Measurements from ENCODE around the gene AUNIP.

AUNIP gene

DNA sequence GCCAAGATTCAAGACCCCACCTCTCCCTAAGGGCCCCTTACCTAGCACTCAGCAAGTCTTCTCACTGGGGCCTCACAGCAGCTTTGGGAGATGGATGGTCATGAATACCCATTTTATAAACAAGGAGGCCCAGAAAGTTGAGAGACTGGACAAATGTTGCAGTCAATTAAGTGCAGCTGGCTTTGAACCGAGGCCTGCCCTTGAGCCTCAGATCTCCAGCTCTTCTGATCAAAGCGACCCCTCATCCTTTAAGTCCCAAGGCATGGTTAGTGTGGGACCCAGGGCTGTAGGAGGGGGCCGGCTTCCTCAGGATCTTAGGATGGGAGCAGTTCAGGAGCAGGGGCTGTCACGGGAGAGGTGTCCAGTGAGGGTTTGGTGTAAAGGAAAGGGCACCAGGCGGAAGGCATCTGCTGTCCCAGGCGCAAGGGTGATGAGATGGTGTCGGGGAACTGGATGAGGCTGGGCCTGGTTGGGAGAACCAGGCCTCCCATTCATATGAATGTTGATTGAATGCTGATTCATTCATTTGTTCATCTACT lies 44.6 kb downstream of the AUNIP start:
- ATAC-seq (no peak), DNase-seq (ENCODE audit: low spot score in 2 of 2) (no peak)
- Mint-ChIP-seq H3K27ac (peak overlapping the region; percentile 27), H3K4me3 (no peak overlapping the region), H3K36me3 (peaks cover 2% of the 10 kb centered on the region), H3K9me3 (no peaks in the 10 kb centered on the region), H3K4me1 (peaks cover 26% of the 10 kb centered on the region)

DNA sequence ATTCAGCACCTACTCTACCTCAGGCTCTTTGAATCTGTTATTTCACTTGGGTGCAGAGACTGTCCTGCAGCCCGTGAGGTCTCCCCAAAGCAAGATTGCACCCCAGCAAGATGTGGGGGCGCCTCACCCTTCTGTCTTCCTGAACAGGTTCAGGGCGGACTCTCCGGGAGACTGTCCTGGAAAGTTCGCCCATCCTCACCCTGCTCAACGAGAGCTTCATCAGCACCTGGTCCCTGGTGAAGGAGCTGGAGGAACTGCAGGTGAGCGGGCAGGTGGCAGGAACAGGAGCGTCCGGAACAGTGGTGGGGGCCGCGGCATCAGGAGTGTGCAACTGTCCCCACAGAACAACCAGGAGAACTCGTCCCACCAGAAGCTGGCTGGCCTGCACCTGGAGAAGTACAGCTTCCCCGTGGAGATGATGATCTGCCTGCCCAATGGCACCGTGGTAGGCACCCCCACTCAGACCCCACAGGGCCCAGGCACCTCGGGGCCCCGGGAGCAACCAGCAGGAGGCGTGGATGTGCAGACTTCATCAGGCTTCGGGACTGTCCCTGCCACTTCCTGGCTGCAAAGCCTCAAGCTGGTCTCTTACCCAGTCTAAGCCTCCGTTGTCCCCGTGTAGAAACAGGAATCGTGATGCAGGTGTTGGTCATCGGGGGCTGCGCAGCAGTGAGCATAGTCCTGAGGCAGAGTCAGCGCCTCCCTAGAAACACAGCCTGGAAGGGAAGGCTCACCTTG lies 45.4 kb downstream of the AUNIP start:
- no peak for ATAC-seq
- Mint-ChIP-seq H3K27ac (peak overlapping the region; percentile 27), H3K36me3 (peaks cover 3% of the 10 kb centered on the region)

DNA sequence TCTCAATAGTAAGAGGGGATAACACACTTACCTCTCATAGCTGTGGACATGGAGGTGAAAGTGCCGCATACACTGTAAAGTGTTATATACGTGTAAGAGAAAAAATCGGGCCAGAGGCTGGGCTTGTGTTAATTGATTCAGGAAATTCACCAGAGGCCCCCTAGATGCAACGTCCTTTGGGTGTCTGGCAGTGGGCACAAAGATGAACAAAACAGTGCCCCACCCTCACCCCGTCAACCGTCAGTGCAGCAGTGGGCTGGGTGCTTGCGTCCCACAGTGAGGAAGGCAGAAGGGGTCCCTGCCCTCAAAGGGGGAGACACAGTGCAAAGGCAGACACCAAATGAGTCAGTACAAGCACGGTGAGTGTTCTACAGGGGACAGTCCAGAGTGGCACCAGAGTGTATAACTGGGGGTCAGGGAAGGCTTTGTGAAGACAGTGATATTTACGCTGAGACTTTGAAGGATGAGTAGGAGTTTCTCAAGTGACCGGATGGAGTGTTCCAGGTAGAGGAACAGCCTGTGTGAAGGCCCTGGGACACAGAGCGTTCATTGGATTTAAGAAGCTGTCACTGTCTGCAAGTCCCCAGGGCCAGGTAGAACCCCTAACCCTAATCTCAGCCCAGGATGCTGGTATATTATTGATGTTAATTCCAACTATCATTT lies 46.1 kb downstream of the AUNIP start:
- H3K36me3 Mint-ChIP-seq: peaks cover 5% of the 10 kb centered on the region

More for the DNA sequence above, 45.4 kb downstream of the AUNIP start:
- Mint-ChIP-seq H3K4me1 (peaks cover 21% of the 10 kb centered on the region), H3K9me3 (no peaks in the 10 kb centered on the region), H3K4me3 (no peak overlapping the region)
- DNase-seq (ENCODE audit: low spot score in 2 of 2): no peak

DNA sequence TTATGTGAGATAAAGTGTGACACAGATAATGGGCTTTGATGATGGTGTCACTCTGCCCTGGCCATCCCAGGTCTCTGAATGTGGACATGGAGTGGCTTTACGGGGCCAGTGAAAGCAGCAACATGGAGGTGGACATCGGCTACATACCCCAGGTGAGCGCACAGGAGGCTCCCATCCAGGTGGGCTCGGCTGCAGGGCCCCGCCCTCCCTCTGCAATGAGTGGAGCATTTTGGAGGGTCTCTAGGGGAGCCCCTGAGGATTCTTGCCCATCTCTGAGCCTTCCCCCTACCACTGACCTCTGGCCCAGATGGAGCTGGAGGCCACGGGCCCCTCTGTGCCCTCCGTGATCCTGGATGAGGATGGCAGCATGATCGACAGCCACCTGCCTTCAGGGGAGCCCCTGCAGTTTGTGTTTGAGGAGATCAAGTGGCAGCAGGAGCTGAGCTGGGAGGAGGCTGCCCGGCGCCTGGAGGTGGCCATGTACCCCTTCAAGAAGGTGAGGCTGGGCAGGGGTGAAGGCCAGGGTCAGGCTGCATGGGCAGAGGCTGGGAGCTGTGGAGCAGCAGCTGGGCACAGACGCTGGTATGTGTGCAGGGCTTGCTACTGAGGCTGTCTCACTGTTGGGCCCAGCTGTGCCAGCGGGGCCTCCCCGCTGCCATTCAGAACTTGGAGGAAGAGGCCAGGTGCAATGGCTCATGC lies 47.7 kb downstream of the AUNIP start:
- Mint-ChIP-seq H3K36me3 (peaks cover 5% of the 10 kb centered on the region), H3K4me3 (no peak overlapping the region), H3K4me1 (peaks cover 12% of the 10 kb centered on the region), H3K9me3 (no peaks in the 10 kb centered on the region), H3K27ac (no peak overlapping the region)
- ATAC-seq (no peak), DNase-seq (ENCODE audit: low spot score in 2 of 2) (no peak)

More for the DNA sequence above, 46.1 kb downstream of the AUNIP start:
- peaks cover 14% of the 10 kb centered on the region for H3K4me1 Mint-ChIP-seq
- no peak overlapping the region for H3K4me3 Mint-ChIP-seq
- H3K27ac Mint-ChIP-seq: peak overlapping the region; percentile 67
- no peak for DNase-seq (ENCODE audit: low spot score in 2 of 2)
- no peak for ATAC-seq
- H3K9me3 Mint-ChIP-seq: no peaks in the 10 kb centered on the region

DNA sequence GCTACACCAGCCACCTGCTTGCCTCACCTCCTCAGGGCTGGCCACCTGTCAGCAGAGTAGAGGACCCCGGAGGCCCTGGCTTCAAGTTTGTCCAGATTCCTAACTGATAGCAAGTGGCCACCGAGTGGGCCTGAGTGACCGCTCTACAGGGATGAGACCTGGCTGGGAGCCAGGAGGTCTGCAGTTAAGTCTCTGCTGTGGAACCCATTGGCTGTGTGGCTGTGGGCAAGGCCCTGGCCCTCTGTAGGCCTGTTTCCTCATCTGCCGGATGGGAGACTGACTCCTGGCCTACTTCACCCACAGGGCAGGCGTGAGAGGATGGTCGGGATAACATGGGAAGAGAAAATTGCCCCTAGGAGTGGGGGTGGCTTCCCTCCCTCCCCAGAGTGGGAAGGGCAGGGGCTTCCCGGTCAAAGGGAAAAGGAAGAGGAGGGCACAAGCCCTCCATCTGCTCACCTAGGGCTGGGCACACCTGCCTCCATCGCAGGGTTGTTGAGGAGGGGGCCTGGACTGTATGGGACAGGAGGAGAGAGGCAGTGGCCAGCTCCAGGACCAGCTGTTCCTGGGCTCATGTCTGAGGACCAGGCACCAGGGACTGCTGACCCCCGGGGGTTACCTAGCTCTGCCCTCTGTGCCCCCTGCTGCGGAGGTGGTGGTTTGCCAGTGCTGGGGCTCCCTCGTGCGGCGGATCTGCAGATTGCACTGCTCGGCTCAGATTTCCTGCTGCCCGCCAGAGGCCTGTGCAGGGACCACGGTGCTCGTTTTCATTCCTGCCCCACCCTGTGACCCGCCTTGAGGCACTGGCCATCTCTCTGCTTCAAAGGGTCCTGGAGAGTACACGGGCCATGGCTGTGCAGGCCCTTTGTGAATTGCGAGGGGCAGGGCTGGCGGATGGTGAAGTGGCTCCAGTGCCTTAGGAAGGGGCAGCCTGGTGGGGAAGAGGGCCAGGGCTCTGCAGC lies 48.6 kb downstream of the AUNIP start:
- Mint-ChIP-seq H3K9me3 (no peaks in the 10 kb centered on the region), H3K4me1 (peaks cover 17% of the 10 kb centered on the region), H3K36me3 (peaks cover 5% of the 10 kb centered on the region), H3K4me3 (no peak overlapping the region), H3K27ac (no peak overlapping the region)
- DNase-seq (ENCODE audit: low spot score in 2 of 2) (peak; percentile 85 to 92), ATAC-seq (peak; percentile 73)

DNA sequence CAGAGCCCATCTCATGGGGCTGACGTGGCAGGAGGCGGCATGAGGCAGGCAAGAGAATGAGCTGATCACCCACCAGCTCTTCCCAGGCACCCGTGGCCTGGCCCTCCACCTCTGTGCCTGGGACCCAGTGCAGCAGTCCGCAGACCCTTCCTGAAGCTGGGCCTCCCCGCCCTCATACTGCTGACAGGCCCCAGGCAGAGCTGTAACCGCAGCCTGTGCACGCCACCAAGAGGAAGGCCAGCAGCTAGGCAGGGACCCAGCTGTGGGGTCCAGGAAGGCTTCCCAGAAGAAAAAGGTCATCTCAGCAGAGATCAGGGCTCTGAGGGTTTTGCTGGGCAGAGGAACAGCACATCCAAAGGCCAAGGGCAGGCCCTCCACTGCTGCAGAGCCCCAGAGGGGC lies 49.3 kb downstream of the AUNIP start:
- H3K9me3 Mint-ChIP-seq: no peaks in the 10 kb centered on the region
- no peak overlapping the region for H3K4me3 Mint-ChIP-seq
- no peak for ATAC-seq
- H3K27ac Mint-ChIP-seq: no peak overlapping the region
- H3K36me3 Mint-ChIP-seq: peaks cover 5% of the 10 kb centered on the region
- peaks cover 21% of the 10 kb centered on the region for H3K4me1 Mint-ChIP-seq
- DNase-seq (ENCODE audit: low spot score in 2 of 2): no peak

DNA sequence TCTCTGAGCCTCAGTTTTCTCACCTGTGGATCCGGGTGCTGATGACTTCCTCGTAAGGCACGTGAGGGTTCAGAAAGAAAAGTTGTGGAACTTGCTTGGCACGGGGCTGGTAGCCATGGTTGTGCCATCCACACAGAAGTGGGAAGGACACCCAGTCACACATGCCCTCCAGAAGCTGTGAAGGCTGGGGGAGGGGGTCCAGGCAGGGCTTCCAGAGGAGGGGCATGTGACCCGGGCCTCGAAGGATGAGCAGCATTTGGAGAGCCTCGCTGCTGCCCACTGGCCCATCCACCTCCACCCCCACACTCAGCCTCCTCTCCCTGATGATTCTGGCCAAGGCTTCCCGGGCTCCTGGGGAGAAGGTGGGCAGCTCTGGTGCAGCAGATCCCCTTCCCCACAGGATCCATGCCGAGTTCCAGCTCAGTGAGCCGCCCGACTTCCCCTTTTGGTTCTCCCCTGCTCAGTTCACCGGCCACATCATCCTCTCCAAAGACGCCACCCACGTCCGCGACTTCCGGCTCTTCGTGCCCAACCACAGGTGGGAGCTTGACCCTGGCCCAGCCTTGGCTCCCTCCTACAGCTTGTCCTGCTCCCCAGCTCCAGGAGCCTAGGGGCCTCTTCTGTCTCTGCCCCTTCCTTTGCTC lies 49.9 kb downstream of the AUNIP start:
- Mint-ChIP-seq H3K4me1 (peaks cover 26% of the 10 kb centered on the region), H3K4me3 (no peak overlapping the region), H3K27ac (no peak overlapping the region), H3K36me3 (peaks cover 5% of the 10 kb centered on the region), H3K9me3 (no peaks in the 10 kb centered on the region)
- ATAC-seq (no peak), DNase-seq (ENCODE audit: low spot score in 2 of 2) (no peak)

DNA sequence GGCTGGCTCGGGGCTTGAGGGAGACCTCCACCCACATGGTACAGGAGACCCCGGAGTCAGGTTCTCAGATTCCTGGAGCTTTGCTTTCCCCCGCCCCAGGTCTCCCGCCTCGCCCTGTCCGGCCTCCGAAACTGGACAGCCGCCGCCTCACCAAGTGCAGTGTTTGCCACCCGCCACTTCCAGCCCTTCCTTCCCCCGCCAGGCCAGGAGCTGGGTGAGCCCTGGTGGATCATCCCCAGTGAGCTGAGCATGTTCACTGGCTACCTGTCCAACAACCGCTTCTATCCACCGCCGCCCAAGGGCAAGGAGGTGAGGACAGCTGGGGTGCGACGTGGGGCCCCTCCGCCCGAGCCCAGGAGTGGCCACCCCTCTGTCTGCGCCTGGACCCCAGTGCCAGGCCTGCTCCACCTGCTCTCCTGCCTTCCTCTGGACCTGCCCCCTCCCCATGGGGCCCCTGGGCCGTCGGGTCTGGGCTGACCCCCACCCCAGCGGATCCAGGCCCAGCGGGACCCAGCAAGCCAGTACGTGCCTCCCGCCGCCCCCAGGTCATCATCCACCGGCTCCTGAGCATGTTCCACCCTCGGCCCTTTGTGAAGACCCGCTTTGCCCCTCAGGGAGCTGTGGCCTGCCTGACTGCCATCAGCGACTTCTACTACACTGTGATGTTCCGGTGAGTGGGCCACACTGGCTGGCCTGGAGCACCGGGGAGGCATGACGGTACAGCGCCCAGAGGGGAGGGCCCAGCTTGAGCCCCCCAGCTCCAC lies 50.6 kb downstream of the AUNIP start:
- no peak for ATAC-seq
- Mint-ChIP-seq H3K4me3 (no peak overlapping the region), H3K27ac (no peak overlapping the region), H3K36me3 (peaks cover 5% of the 10 kb centered on the region), H3K9me3 (no peaks in the 10 kb centered on the region), H3K4me1 (peaks cover 31% of the 10 kb centered on the region)
- no peak for DNase-seq (ENCODE audit: low spot score in 2 of 2)

DNA sequence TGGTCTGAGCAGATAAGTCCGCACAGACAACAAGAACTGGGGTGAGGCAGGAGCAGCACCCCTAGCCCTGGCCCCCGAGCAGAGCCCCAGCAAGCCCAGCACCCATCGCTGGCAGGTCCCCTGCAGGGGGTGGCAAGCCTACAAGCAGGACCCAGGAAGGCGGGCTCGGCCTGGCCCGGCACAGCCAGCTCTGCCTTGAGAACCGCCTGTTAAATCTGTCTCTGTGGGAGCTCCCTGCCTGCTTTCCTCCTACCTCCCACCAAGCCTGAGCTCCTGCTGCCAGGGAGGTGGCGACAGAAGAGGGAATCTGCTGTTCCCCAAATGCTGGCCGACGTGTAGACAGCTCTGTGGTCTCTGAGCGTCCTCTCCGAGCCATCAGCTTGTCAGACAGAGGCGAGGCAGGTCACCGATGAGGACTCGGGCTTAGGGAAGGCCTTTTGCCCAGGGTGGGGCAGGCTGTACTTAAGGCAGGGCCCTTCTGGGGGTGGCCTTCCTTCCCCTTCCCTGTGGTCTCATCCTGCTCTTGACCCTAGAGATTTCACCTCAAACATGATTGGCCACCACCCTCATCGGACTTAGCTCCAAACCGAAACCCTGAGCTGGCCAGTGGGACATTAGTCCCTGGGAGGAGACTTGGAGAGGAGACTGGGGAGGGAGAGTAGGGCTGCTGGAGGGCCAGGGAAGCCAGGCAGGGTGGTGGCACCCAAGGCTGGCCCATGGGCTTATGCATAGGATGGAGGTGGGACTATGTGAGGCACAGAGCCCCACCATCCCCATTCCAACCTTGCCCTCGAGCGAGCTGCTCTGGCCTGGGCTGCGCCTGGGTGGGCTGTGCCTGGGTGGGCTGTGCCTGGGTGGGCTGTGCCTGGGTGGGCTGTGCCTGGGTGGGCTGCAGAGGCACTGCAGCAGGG lies 51.5 kb downstream of the AUNIP start:
- H3K4me1 Mint-ChIP-seq: peaks cover 34% of the 10 kb centered on the region
- no peak overlapping the region for H3K27ac Mint-ChIP-seq
- no peaks in the 10 kb centered on the region for H3K9me3 Mint-ChIP-seq
- H3K36me3 Mint-ChIP-seq: peaks cover 5% of the 10 kb centered on the region
- no peak overlapping the region for H3K4me3 Mint-ChIP-seq
- ATAC-seq (no peak), DNase-seq (ENCODE audit: low spot score in 2 of 2) (no peak)

DNA sequence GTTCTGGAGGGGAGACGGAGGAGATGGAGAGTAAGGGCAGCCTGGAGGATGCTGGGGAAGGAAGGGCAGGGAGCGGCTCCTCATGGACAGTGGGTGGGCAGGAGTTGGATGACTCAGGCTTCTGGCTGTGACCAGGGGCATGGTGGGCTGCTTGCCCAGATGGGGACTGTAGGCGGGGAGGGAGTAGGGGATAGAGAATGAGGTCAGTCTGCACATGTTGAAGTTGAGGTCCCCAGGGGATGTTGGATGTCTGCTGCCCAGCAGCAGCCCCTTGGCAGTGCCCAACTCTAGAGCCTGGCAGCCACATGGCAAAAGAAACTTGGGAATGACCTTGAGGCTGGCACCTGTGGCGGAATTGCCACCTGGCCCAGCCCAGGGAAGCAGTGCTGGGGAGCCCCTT lies 52.8 kb downstream of the AUNIP start:
- no peak overlapping the region for H3K4me3 Mint-ChIP-seq
- no peak for ATAC-seq
- no peaks in the 10 kb centered on the region for H3K9me3 Mint-ChIP-seq
- H3K27ac Mint-ChIP-seq: peak overlapping the region; percentile 83
- H3K36me3 Mint-ChIP-seq: peaks cover 5% of the 10 kb centered on the region
- no peak for DNase-seq (ENCODE audit: low spot score in 2 of 2)
- H3K4me1 Mint-ChIP-seq: peaks cover 40% of the 10 kb centered on the region

DNA sequence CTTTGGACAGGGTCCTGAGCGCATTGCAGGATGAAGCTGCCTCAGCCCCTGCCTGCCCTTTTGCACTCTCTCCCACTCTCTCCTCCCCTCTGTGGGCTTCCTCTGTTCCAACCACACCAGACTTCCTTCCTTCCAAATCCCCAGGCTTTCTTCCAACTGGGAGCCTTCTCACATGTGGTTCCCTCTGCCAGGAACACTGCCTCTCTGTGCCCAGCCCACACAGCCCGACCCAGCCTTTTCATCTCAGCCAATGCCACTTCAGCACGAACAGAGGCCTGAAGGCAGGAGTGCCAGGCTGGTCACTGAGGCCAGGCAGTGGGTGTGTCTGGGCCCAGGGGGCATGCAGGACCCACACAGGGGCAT lies 53.4 kb downstream of the AUNIP start:
- ATAC-seq: no peak
- no peak overlapping the region for H3K4me3 Mint-ChIP-seq
- no peaks in the 10 kb centered on the region for H3K9me3 Mint-ChIP-seq

DNA sequence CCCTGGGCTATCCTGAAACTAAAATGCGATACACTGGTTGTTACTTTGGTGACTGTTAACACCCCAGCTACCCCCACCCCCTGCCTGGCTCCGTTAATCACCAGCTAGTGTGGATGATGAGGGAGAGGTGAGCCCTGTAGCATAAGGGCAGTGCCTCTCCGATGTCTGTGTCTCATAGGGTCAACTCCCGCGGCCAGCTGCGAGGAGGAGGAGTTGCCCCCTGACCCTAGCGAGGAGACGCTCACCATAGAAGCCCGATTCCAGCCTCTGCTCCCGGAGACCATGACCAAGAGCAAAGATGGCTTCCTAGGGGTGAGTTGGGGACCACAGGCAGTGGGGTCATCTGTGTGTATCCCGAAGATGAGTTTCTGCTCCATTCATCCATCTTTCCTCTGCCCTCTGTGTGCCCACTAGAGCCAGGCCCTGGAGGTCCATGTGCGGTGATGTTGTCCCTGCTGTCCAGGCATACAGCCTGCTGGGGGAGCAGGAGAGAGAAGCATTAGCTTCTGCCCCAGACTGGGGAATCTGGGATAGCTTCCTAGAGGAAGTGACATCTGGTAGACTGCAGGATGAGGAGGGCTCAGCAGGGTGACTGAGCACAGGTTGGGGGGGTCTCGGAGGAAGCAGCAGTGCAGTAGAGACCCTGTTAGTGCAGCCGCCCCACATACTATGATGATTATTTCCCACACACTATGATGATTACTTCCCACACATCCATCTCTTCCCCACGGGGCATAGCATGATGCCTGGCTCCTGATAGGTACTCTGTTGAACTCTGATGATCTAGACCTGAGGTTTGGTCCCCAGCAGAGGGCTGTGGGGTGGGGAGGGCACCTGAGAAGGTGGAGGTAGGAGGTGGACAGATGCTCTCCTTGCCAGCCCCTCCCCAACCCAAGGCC lies 54.0 kb downstream of the AUNIP start:
- Mint-ChIP-seq H3K4me1 (peaks cover 45% of the 10 kb centered on the region), H3K36me3 (peaks cover 5% of the 10 kb centered on the region), H3K4me3 (peak overlapping the region; percentile 18), H3K27ac (peak overlapping the region; percentile 83), H3K9me3 (no peaks in the 10 kb centered on the region)
- DNase-seq (ENCODE audit: low spot score in 2 of 2) (no peak), ATAC-seq (no peak)

More for the DNA sequence above, 53.4 kb downstream of the AUNIP start:
- Mint-ChIP-seq H3K4me1 (peaks cover 43% of the 10 kb centered on the region), H3K27ac (peak overlapping the region; percentile 83), H3K36me3 (peaks cover 5% of the 10 kb centered on the region)
- DNase-seq (ENCODE audit: low spot score in 2 of 2): no peak
